DND-41 (cell line): ENCODE measurements around the gene SPAG16.

ENCODE experiments used
- ATAC-seq: fragments of 200-7000 bp; cut with Tn5 transposase; 3 replicates; pipeline ENCODE4 v1.9.1; 2021; ENCODE audit warnings: low read depth; ENCODE audit not compliant: insufficient read depth
- DNase-seq: peaks from one replicate; pipeline ENCODE4 v3.0.0-alpha.2; 2020
- H2AFZ ChIP-seq: 2 replicates; pipeline ENCODE4 v1.6.0; 2012; ENCODE audit warnings: low read depth, low read length
- H3K27ac ChIP-seq: 2 replicates; pipeline ENCODE4 v1.5.1; 2012; ENCODE audit warnings: low read length, inconsistent platforms
- H3K27me3 ChIP-seq: fragments of 200-600 bp; sonication (generic); 2 replicates; pipeline ENCODE4 v1.6.0; 2012; ENCODE audit warnings: low read length, mild to moderate bottlenecking, inconsistent platforms; ENCODE audit not compliant: insufficient read depth, poor library complexity
- H3K36me3 ChIP-seq: 2 replicates; pipeline ENCODE4 v1.5.1; 2012; ENCODE audit warnings: low read length, inconsistent platforms; ENCODE audit not compliant: insufficient read depth
- H3K4me1 ChIP-seq: 2 replicates; pipeline ENCODE4 v1.5.1; 2012; ENCODE audit warnings: mild to moderate bottlenecking, low read length; ENCODE audit not compliant: insufficient read depth
- H3K4me2 ChIP-seq: 2 replicates; pipeline ENCODE4 v1.6.0; 2012; ENCODE audit warnings: mild to moderate bottlenecking, moderate library complexity, low read length, inconsistent platforms; ENCODE audit not compliant: insufficient read depth
- H3K4me3 ChIP-seq, 2 experiments: fragments of 200-600 bp in 1 of 2; shearing (Covaris generic) in 1 of 2; 2 replicates each; pipeline ENCODE4 v1.5.1; 2012 to 2016; ENCODE audit warnings: inconsistent platforms in 2 of 2, low read length in 2 of 2, mild to moderate bottlenecking in 2 of 2, low read depth in 1 of 2, moderate library complexity in 1 of 2
- H3K79me2 ChIP-seq: 2 replicates; pipeline ENCODE4 v1.6.0; 2012; ENCODE audit warnings: low read length, inconsistent platforms; ENCODE audit not compliant: insufficient read depth
- H3K9ac ChIP-seq: 2 replicates; pipeline ENCODE4 v1.6.0; 2012; ENCODE audit warnings: low read depth, mild to moderate bottlenecking, inconsistent platforms, low read length, moderate library complexity
- H3K9me3 ChIP-seq: 2 replicates; pipeline ENCODE4 v1.5.1; 2012; ENCODE audit warnings: low read length, moderate library complexity, mild to moderate bottlenecking, inconsistent platforms; ENCODE audit not compliant: insufficient read depth, severe bottlenecking
- H4K20me1 ChIP-seq: 2 replicates; pipeline ENCODE4 v1.6.0; 2012; ENCODE audit warnings: low read length; ENCODE audit not compliant: insufficient read depth
- CTCF ChIP-seq: IDR thresholded peaks from 2 replicates; pipeline ENCODE4 v1.5.1; 2012; ENCODE audit warnings: borderline replicate concordance, low read length, moderate library complexity, mild to moderate bottlenecking; ENCODE audit not compliant: poor library complexity, severe bottlenecking; ENCODE audit errors: extremely low read depth
- EZH2 ChIP-seq: IDR thresholded peaks from 3 replicates; pipeline ENCODE4 v1.6.1; 2012; ENCODE audit warnings: borderline replicate concordance, low read depth, mild to moderate bottlenecking, moderate library complexity, low read length, inconsistent platforms; ENCODE audit not compliant: severe bottlenecking

The SPAG16 gene

DNA sequence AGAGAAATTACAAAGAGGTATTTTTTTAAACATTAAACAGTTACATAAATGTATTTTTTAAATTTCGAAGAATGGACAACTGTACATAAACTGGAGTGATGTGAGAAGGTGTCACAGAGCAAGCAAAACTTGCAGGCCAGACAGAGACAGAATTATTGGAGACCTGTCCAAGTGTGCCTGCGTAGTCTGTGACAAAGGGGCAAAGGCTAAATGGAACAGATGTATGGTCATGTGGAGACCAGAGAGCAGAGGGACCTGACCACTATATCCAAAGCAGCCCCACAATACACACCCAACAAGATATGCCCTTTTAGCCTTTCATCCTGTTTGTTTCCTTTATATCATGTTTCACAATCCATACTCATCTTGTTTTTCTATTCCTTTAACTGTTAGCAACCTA is 901.3 kb downstream of the SPAG16 start:
- Histone ChIP-seq H4K20me1 (no peaks in the 10 kb centered on the region), H3K27me3 (no peaks in the 10 kb centered on the region), H3K4me1 (no peaks in the 10 kb centered on the region), H3K9ac (no peak overlapping the region), H3K27ac (no peak overlapping the region), H3K4me3 (no peak overlapping the region), H3K79me2 (no peaks in the 10 kb centered on the region), H3K36me3 (no peaks in the 10 kb centered on the region), H3K9me3 (no peaks in the 10 kb centered on the region), H2AFZ (no peak overlapping the region), H3K4me2 (no peak overlapping the region)
- ATAC-seq (no peak), DNase-seq (no peak)
- TF ChIP-seq EZH2 (no peak), CTCF (no peak)

- no peaks in the 10 kb centered on the region for H4K20me1 ChIP-seq
- no peaks in the 10 kb centered on the region for H3K27me3 ChIP-seq
- no peak overlapping the region for H2AFZ ChIP-seq
- DNase-seq, result no peak
- H3K4me3 ChIP-seq, result no peak overlapping the region
- no peaks in the 10 kb centered on the region for H3K36me3 ChIP-seq
- H3K4me1 ChIP-seq, result no peaks in the 10 kb centered on the region
- no peak overlapping the region for H3K9ac ChIP-seq
- no peak for TF ChIP-seq CTCF
- no peak for TF ChIP-seq EZH2
- no peaks in the 10 kb centered on the region for H3K9me3 ChIP-seq
- no peaks in the 10 kb centered on the region for H3K79me2 ChIP-seq
- H3K4me2 ChIP-seq, result no peak overlapping the region
- no peak for ATAC-seq
- no peak overlapping the region for H3K27ac ChIP-seq
Observed at GRCh38 chr2:214192711-214193110, 908.4 kb downstream of the SPAG16 start.

DNA sequence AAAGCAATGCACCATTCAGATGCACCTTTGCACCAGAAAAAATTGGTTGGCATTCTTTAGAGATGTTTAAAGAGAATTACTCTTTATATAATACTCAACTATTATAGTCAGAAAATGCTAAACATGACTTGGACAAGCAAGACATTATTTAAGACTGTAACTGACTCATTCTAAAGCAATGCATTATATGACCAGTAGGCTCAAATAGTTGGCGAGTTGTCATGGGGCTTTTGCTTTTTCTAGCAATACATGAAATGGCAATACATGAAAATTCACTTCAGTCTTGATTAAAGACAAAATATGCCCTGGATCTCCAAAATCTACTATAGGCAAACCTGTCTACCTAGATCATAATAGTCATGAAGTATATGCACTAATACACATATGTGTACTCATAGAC is 909.7 kb downstream of the SPAG16 start:
- Histone ChIP-seq H3K79me2 (no peaks in the 10 kb centered on the region), H2AFZ (no peak overlapping the region), H3K4me3 (no peak overlapping the region), H3K9ac (no peak overlapping the region), H3K36me3 (no peaks in the 10 kb centered on the region), H4K20me1 (no peaks in the 10 kb centered on the region), H3K4me2 (no peak overlapping the region), H3K27ac (no peak overlapping the region), H3K4me1 (no peaks in the 10 kb centered on the region), H3K9me3 (no peaks in the 10 kb centered on the region), H3K27me3 (no peaks in the 10 kb centered on the region)
- DNase-seq, result no peak
- no peak for TF ChIP-seq EZH2
- no peak for TF ChIP-seq CTCF
- no peak for ATAC-seq

DNA sequence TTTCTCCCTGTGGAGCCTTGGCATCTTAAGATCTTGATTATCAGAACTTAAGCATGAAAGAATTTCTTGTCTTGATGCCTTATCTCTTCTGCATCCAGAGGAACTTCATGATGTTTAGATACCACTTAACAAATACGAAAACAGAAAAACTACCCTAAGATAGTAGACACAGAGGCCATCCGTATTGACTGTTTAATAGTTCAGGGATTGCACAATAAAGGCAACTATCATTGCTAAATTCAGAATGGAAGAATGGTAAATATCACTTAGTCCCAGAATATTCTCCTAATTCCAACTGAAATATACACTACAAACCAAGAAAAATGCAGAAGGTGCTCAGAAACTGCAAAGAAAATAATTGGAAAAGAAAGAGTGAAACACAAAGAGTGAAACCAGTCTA is 912.0 kb downstream of the SPAG16 start:
- no peaks in the 10 kb centered on the region for H3K9me3 ChIP-seq
- H3K4me2 ChIP-seq, result no peak overlapping the region
- no peak for TF ChIP-seq CTCF
- no peak for TF ChIP-seq EZH2
- H3K79me2 ChIP-seq, result no peaks in the 10 kb centered on the region
- H4K20me1 ChIP-seq, result no peaks in the 10 kb centered on the region
- no peak overlapping the region for H3K4me3 ChIP-seq
- no peaks in the 10 kb centered on the region for H3K4me1 ChIP-seq
- no peak overlapping the region for H2AFZ ChIP-seq
- ATAC-seq (no peak), DNase-seq (no peak)
- H3K9ac ChIP-seq, result no peak overlapping the region
- no peaks in the 10 kb centered on the region for H3K27me3 ChIP-seq
- no peak overlapping the region for H3K27ac ChIP-seq
- H3K36me3 ChIP-seq, result no peaks in the 10 kb centered on the region
